HEK293 (cell line): Measurements from ENCODE around the gene EDEM1.

Source experiments
- CTCF ChIA-PET: fragments of 350-600 bp; formaldehyde crosslinking; extraction: SDS; loops from one replicate; lab custom pipeline; 2021; ENCODE audit warnings: antibody characterized with exemption; lab: Yijun Ruan, JAX
- POLR2A ChIA-PET: fragments of 300-600 bp; formaldehyde crosslinking; extraction: SDS; loops from one replicate; lab custom pipeline; 2020; ENCODE audit warnings: antibody characterized with exemption, inconsistent platforms; lab: Yijun Ruan, JAX
- H3K27ac ChIP-seq: fragments of 200-500 bp; sonication (Bioruptor generic); 2 replicates; pipeline ENCODE4 v1.5.1; 2014; ENCODE audit warnings: low read depth, low read length, control low read depth, inconsistent platforms; ENCODE audit errors: extremely low read depth
- H3K36me3 ChIP-seq, 2 experiments: fragments of 200-500 bp in 1 of 2; sonication (Bioruptor generic) in 1 of 2; 1 replicate in 1 of 2; 2 replicates in 1 of 2; pipeline ENCODE4 v1.5.1; 2014 to 2017; ENCODE audit warnings: inconsistent platforms in 2 of 2, low read length in 2 of 2; ENCODE audit not compliant: control insufficient read depth in 2 of 2, insufficient read depth in 1 of 2
- H3K4me1 ChIP-seq: fragments of 200-500 bp; sonication (Bioruptor generic); 2 replicates; pipeline ENCODE4 v1.5.1; 2014; ENCODE audit warnings: mild to moderate bottlenecking, low read length, inconsistent platforms; ENCODE audit not compliant: control insufficient read depth, insufficient read depth
- H3K4me3 ChIP-seq: 2 replicates; pipeline ENCODE4 v1.5.1; 2011; ENCODE audit warnings: low read depth, mild to moderate bottlenecking, control low read depth, low read length, moderate library complexity
- H3K9me3 ChIP-seq: fragments of 200-500 bp; sonication (Bioruptor generic); 2 replicates; pipeline ENCODE4 v1.5.1; 2014; ENCODE audit warnings: low read depth, low read length, inconsistent platforms; ENCODE audit not compliant: control insufficient read depth, insufficient read depth
- PRDM1 ChIP-seq: fragments of 450-650 bp; formaldehyde crosslinking; IDR thresholded peaks from 2 replicates; pipeline ENCODE4; 2016; ENCODE audit warnings: missing biosample characterization, missing genetic modification characterization
- SP3 ChIP-seq: fragments of 450-650 bp; formaldehyde crosslinking; IDR thresholded peaks from 2 replicates; pipeline ENCODE4 v1.5.1; 2016; ENCODE audit warnings: missing biosample characterization, missing genetic modification characterization
- ZBTB20 ChIP-seq: fragments of 450-650 bp; formaldehyde crosslinking; IDR thresholded peaks from 2 replicates; pipeline ENCODE4 v1.5.1; 2016; ENCODE audit warnings: missing biosample characterization, missing genetic modification characterization
- ZFP69B ChIP-seq: fragments of 450-650 bp; formaldehyde crosslinking; IDR thresholded peaks from 2 replicates; pipeline ENCODE4 v1.5.1; 2016; ENCODE audit warnings: missing biosample characterization, missing genetic modification characterization
- ZNF10 ChIP-seq: fragments of 450-650 bp; formaldehyde crosslinking; IDR thresholded peaks from 2 replicates; pipeline ENCODE4 v1.5.1; 2017; ENCODE audit warnings: missing biosample characterization, missing genetic modification characterization
- ZNF146 ChIP-seq: fragments of 450-650 bp; formaldehyde crosslinking; IDR thresholded peaks from 2 replicates; pipeline ENCODE4 v1.5.1; 2016; ENCODE audit warnings: missing biosample characterization, missing genetic modification characterization
- ZNF19 ChIP-seq: fragments of 450-650 bp; formaldehyde crosslinking; IDR thresholded peaks from 2 replicates; pipeline ENCODE4; 2016; ENCODE audit warnings: missing biosample characterization, missing genetic modification characterization, low read depth
- ZNF473 ChIP-seq: fragments of 450-650 bp; formaldehyde crosslinking; IDR thresholded peaks from 2 replicates; pipeline ENCODE4 v1.5.1; 2017; ENCODE audit warnings: missing biosample characterization, missing genetic modification characterization
- ZNF658 ChIP-seq: fragments of 450-650 bp; formaldehyde crosslinking; IDR thresholded peaks from 2 replicates; pipeline ENCODE4; 2016; ENCODE audit warnings: missing biosample characterization, missing genetic modification characterization
- TF ChIP-seq, protein P1 (sequence below): fragments of 450-650 bp; formaldehyde crosslinking; IDR thresholded peaks from 2 replicates; pipeline ENCODE4 v1.5.1; 2017; ENCODE audit warnings: missing biosample characterization, missing genetic modification characterization
- TF ChIP-seq, protein P2 (sequence below): fragments of 450-650 bp; formaldehyde crosslinking; IDR thresholded peaks from 2 replicates; pipeline ENCODE4 v1.5.1; 2017; ENCODE audit warnings: missing biosample characterization, missing genetic modification characterization
- TF ChIP-seq, protein P3 (sequence below): fragments of 450-650 bp; formaldehyde crosslinking; IDR thresholded peaks from 2 replicates; pipeline ENCODE4 v1.5.1; 2017; ENCODE audit warnings: missing biosample characterization, missing genetic modification characterization

Gene EDEM1

DNA sequence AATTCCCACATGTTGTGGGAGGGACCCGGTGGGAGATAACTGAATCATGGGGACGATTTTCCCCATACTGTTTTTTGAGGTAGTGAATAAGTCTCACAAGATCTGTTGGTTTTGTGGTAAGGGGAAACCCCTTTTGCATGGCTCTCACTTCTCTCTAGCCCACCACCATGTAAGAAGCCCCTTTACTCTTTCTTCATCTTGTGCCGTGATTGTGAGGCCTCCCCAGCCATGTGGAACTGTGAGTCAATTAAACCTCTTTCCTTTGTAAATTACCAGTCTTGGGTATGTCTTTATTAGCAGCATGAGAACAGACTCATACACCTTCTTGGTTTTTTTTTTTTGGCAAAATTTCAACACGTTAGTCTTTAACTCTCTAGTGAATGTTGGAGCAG lies 47.3 kb upstream of the EDEM1 start (continued):
- TF ChIP-seq, protein P1, sequence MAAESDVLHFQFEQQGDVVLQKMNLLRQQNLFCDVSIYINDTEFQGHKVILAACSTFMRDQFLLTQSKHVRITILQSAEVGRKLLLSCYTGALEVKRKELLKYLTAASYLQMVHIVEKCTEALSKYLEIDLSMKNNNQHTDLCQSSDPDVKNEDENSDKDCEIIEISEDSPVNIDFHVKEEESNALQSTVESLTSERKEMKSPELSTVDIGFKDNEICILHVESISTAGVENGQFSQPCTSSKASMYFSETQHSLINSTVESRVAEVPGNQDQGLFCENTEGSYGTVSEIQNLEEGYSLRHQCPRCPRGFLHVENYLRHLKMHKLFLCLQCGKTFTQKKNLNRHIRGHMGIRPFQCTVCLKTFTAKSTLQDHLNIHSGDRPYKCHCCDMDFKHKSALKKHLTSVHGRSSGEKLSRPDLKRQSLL (tag by site-specific recombination) = no peak

DNA sequence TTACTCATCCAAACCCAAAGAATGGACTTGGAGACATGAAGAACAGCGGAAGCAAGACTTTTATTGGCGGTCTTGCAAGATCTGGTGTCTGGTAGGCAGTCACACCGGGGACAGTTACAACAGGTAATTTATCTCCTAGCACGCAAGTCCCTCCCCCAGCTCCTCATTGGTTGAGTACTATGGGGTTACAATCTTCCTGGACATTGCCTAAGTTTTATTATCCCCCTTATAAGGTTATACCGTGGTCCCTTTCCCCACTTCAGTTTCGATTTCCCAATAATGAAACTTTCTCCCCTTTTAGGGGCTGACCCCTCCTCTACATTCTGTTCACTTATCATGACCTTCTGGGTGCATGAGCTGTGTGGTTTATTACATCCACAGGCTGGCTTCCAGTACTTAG lies 46.7 kb upstream of the EDEM1 start:
- H3K27ac ChIP-seq = no peak overlapping the region
- no peaks in the 10 kb centered on the region for H3K9me3 ChIP-seq
- peaks cover 13% of the 10 kb centered on the region for H3K4me1 ChIP-seq
- CTCF ChIA-PET = no interaction called here
- H3K36me3 ChIP-seq = peaks cover 0 to 6% of the 10 kb centered on the region in 2 experiments; a peak in 1 of 3 replicates
- TF ChIP-seq, protein P2, sequence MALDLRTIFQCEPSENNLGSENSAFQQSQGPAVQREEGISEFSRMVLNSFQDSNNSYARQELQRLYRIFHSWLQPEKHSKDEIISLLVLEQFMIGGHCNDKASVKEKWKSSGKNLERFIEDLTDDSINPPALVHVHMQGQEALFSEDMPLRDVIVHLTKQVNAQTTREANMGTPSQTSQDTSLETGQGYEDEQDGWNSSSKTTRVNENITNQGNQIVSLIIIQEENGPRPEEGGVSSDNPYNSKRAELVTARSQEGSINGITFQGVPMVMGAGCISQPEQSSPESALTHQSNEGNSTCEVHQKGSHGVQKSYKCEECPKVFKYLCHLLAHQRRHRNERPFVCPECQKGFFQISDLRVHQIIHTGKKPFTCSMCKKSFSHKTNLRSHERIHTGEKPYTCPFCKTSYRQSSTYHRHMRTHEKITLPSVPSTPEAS (tag by site-specific recombination) = no peak
- peak; percentile 30; the same call in 1 of the 2 replicates for TF ChIP-seq PRDM1
- TF ChIP-seq, all 188 proteins: peak for 1
- H3K4me3 ChIP-seq = no peak overlapping the region
- POLR2A ChIA-PET = no interaction called here

DNA sequence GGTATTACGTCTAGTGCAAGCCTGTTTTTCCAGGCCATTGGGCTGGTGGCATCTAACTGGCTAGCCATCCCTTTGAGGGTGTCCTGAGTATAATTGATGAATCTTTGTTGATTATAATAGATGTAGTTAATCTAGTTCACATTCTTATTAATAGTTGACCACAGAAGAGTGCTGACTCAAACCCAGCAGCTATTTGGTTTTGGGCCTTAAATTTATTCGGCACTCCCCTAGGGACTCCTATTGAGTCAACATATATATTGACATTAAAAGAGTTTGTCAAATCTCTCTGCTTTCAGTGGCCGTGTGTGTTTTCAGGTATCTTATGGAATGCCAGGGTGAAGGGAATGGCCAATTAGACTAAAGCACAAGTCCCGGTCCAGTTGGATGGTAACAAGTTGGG lies 45.7 kb upstream of the EDEM1 start:
- Histone ChIP-seq H3K4me1 (peaks cover 13% of the 10 kb centered on the region), H3K4me3 (no peak overlapping the region), H3K36me3 (peaks cover 0 to 6% of the 10 kb centered on the region in 2 experiments; a peak in 1 of 3 replicates), H3K27ac (no peak overlapping the region), H3K9me3 (no peaks in the 10 kb centered on the region)
- TF ChIP-seq ZNF146 (tag by site-specific recombination) (no peak), ZNF658 (tag by site-specific recombination) (no peak), ZNF473 (no peak)
- TF ChIP-seq, protein P3, sequence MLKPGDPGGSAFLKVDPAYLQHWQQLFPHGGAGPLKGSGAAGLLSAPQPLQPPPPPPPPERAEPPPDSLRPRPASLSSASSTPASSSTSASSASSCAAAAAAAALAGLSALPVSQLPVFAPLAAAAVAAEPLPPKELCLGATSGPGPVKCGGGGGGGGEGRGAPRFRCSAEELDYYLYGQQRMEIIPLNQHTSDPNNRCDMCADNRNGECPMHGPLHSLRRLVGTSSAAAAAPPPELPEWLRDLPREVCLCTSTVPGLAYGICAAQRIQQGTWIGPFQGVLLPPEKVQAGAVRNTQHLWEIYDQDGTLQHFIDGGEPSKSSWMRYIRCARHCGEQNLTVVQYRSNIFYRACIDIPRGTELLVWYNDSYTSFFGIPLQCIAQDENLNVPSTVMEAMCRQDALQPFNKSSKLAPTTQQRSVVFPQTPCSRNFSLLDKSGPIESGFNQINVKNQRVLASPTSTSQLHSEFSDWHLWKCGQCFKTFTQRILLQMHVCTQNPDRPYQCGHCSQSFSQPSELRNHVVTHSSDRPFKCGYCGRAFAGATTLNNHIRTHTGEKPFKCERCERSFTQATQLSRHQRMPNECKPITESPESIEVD = no peak
- ChIA-PET POLR2A (no interaction called here), CTCF (no interaction called here)

DNA sequence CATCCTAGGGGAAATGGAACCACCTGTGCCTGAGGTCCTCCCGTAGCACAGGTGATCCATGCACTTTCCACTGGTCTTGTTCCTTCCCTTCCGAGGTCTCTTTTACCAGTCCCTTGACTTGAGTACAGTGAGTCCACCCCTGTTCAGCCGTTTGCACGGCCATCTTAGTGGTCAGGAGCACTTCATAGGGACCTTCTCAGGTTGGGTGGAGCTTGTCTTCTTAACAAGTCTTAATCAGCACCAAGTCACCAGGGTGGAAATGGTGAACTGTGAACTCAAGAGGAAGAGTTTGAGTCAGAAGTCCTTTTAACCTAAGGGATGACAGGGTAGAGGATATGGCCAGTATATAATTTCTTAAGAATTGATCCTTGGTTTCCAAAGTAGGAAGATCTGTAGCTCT lies 44.0 kb upstream of the EDEM1 start:
- POLR2A ChIA-PET = no interaction called here
- no peaks in the 10 kb centered on the region for H3K9me3 ChIP-seq
- H3K27ac ChIP-seq = no peak overlapping the region
- CTCF ChIA-PET = no interaction called here
- peaks cover 6% of the 10 kb centered on the region for H3K4me1 ChIP-seq
- H3K4me3 ChIP-seq = no peak overlapping the region
- no peak for TF ChIP-seq ZNF19 (tag by site-specific recombination)
- TF ChIP-seq, all 188 proteins: peak for 0
- peaks cover 0 to 6% of the 10 kb centered on the region in 2 experiments; a peak in 1 of 3 replicates for H3K36me3 ChIP-seq

DNA sequence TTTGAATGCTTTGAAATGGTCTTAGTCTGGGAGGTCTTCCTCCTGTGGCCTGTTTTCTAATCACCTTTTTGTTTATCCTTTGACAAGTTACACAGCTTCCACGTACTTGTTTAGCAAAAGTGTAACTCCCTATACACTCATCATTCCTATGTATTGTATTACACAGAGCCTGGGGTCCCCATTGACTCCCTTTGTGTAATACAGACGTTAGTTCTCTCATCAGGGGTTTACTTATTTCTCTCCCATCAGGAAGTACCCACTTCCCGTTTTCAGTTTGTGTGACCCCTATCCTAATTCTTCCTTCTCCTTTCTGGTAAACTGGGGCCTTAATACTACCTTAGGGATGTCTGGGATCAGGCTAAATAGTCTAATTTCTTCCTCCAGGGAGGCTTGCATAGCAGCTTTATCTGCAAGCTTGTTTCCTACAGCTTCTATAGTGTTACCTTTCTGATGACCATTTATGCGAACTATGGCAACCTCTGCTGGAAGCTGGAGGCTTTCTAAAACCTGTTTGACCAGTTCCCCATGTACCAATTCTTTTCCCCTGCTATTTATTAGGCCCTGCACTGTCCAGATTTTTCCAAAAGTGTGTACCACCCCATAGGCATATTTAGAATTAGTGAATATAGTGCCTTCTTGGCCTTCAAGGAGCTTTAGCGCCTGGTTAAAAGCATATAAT lies 43.1 kb upstream of the EDEM1 start:
- no peak overlapping the region for H3K4me3 ChIP-seq
- H3K27ac ChIP-seq = no peak overlapping the region
- TF ChIP-seq ZNF10 (tag by site-specific recombination) (no peak), SP3 (tag by site-specific recombination) (no peak), ZFP69B (tag by site-specific recombination) (no peak), ZBTB20 (tag by site-specific recombination) (peak; percentile 62)
- TF ChIP-seq, all 188 proteins: peak for 1
- CTCF ChIA-PET = no interaction called here
- Histone ChIP-seq H3K9me3 (no peaks in the 10 kb centered on the region), H3K4me1 (no peaks in the 10 kb centered on the region), H3K36me3 (peaks cover 0 to 6% of the 10 kb centered on the region in 2 experiments; a peak in 1 of 3 replicates)
- POLR2A ChIA-PET = no interaction called here
